ENCODE results near the gene FAM222A.

DNA sequence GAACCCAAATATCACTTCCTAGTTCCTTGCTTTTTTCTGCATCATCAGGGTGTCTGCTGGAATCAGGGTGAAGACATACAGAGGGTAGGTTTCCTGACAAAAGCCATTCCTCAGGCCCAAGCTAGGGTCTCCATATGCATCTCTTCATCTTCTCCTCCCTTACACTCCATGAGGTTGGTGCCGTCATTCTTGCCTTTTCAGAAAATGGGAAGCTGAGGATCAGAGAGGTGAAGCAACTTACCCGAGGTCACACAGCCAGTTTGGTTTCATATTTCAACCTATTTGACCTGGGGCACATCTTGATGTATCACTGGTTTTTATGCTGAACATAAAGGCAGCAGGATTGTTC is 7.3 kb upstream of the FAM222A start:
- TF ChIP-seq, protein P1, sequence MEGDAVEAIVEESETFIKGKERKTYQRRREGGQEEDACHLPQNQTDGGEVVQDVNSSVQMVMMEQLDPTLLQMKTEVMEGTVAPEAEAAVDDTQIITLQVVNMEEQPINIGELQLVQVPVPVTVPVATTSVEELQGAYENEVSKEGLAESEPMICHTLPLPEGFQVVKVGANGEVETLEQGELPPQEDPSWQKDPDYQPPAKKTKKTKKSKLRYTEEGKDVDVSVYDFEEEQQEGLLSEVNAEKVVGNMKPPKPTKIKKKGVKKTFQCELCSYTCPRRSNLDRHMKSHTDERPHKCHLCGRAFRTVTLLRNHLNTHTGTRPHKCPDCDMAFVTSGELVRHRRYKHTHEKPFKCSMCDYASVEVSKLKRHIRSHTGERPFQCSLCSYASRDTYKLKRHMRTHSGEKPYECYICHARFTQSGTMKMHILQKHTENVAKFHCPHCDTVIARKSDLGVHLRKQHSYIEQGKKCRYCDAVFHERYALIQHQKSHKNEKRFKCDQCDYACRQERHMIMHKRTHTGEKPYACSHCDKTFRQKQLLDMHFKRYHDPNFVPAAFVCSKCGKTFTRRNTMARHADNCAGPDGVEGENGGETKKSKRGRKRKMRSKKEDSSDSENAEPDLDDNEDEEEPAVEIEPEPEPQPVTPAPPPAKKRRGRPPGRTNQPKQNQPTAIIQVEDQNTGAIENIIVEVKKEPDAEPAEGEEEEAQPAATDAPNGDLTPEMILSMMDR (IDR thresholded peaks at IDR 0.05; ENCODE audit: low read depth, low read length), result no peak
- no peak for TF ChIP-seq EZH2phosphoT487 (IDR thresholded peaks at IDR 0.05; ENCODE audit: low read depth)

All from OCI-LY3 (cell line).